Endothelial cell of umbilical vein (primary cell): Measurements from ENCODE around the gene ARHGEF40. TPM values are rescaled to one million over a fixed set of nuclear protein-coding genes. Genes with fewer than 3 reads are reported as not detected.

ENCODE experiments used
- BruUV-seq: library from RNA; stranded (reverse); fragments of 400-500 nt; replicated peaks from 2 replicates; lab custom pipeline; 2021; lab: Mats Ljungman, UMichigan
- CTCF ChIA-PET: fragments of 300-600, 350-600 bp; sonication (Branson Sonifier 250); formaldehyde crosslinking; loops from one replicate; lab custom pipeline; 2021; ENCODE audit warnings: antibody characterized with exemption, inconsistent platforms; lab: Charles Lee
- POLR2A ChIA-PET: fragments of 300-600, 350-600 bp; sonication (Branson Sonifier 250); formaldehyde crosslinking; loops from one replicate; lab custom pipeline; 2021; ENCODE audit warnings: antibody characterized with exemption, inconsistent platforms; lab: Charles Lee
- DNase-seq: peaks from one replicate; pipeline ENCODE4 v3.0.0-alpha.2; 2011; ENCODE audit warnings: low read depth, low spot score
- FAIRE-seq: peaks from 2 replicates; lab custom pipeline; 2011; peaks lifted over from hg19 to GRCh38; lab: Jason Lieb, UNC
- H2AFZ ChIP-seq: 2 replicates; pipeline ENCODE4 v1.6.0; 2012; ENCODE audit warnings: low read depth, low read length, control low read depth, inconsistent platforms
- H3K27ac ChIP-seq: 2 replicates; pipeline ENCODE4 v1.5.1; 2011; ENCODE audit warnings: low read depth, mild to moderate bottlenecking, control low read depth, low read length, moderate library complexity; ENCODE audit not compliant: insufficient read depth
- H3K27me3 ChIP-seq, 2 experiments: 2 replicates each; pipeline versions ENCODE4 v1.6.0 to v1.6.1; 2011; ENCODE audit warnings: low read length in 2 of 2, mixed read lengths in 1 of 2; ENCODE audit not compliant: control insufficient read depth in 2 of 2, insufficient read depth in 2 of 2
- H3K36me3 ChIP-seq, 2 experiments: 2 replicates in 1 of 2; 3 replicates in 1 of 2; pipeline ENCODE4 v1.5.1; 2011; ENCODE audit warnings: low read length in 2 of 2, mild to moderate bottlenecking in 1 of 2, moderate library complexity in 1 of 2; ENCODE audit not compliant: control insufficient read depth in 2 of 2, insufficient read depth in 2 of 2; ENCODE audit errors: extremely low read depth in 1 of 2
- H3K4me1 ChIP-seq: 3 replicates; pipeline ENCODE4 v1.5.1; 2011; ENCODE audit warnings: mild to moderate bottlenecking, low read length; ENCODE audit not compliant: control insufficient read depth, insufficient read depth; ENCODE audit errors: extremely low read depth
- H3K4me2 ChIP-seq: 2 replicates; pipeline ENCODE4 v1.6.1; 2011; ENCODE audit warnings: low read length, control low read depth, mixed read lengths; ENCODE audit not compliant: insufficient read depth
- H3K4me3 ChIP-seq, 3 experiments: fragments of 200-600 bp in 1 of 3; sonication (generic), shearing (Covaris generic) in 1 of 3; replicated peaks in 1 of 3; 2 replicates each; pipeline ENCODE4 v1.5.1; 2011 to 2016; ENCODE audit warnings: control low read depth in 3 of 3, low read length in 3 of 3, mild to moderate bottlenecking in 2 of 3, inconsistent platforms in 1 of 3, low read depth in 1 of 3, moderate library complexity in 1 of 3; ENCODE audit not compliant: insufficient read depth in 1 of 3
- H3K79me2 ChIP-seq: 2 replicates; pipeline ENCODE4 v1.6.0; 2012; ENCODE audit warnings: low read length, inconsistent platforms; ENCODE audit not compliant: control insufficient read depth, insufficient read depth
- H3K9ac ChIP-seq: replicated peaks from 2 replicates; pipeline ENCODE3; 2011; ENCODE audit warnings: low read length, control low read depth; ENCODE audit not compliant: insufficient read depth; ENCODE audit errors: extremely low read depth
- H3K9me1 ChIP-seq: replicated peaks from 3 replicates; pipeline ENCODE4 v1.6.0; 2011; ENCODE audit warnings: mild to moderate bottlenecking, low read length; ENCODE audit not compliant: control insufficient read depth, insufficient read depth; ENCODE audit errors: extremely low read depth
- H3K9me3 ChIP-seq: replicated peaks from 2 replicates; pipeline ENCODE4 v1.5.1; 2012; ENCODE audit warnings: low read length, inconsistent platforms; ENCODE audit not compliant: control insufficient read depth, insufficient read depth
- H4K20me1 ChIP-seq: replicated peaks from 2 replicates; pipeline ENCODE3; 2011; ENCODE audit warnings: mild to moderate bottlenecking, low read length; ENCODE audit not compliant: control insufficient read depth, insufficient read depth; ENCODE audit errors: extremely low read depth
- EZH2 ChIP-seq: IDR thresholded peaks from 2 replicates; pipeline ENCODE4 v1.6.1; 2012; ENCODE audit warnings: borderline replicate concordance, low read depth, mild to moderate bottlenecking, moderate library complexity, low read length, inconsistent platforms; ENCODE audit not compliant: severe bottlenecking
- FOS ChIP-seq: IDR thresholded peaks from 2 replicates; pipeline ENCODE4 v1.6.1; 2011; ENCODE audit warnings: mild to moderate bottlenecking, low read length, moderate library complexity, borderline replicate concordance; ENCODE audit not compliant: insufficient read depth
- GATA2 ChIP-seq: IDR thresholded peaks from 2 replicates; pipeline ENCODE4 v1.7.0; 2011; ENCODE audit warnings: low read depth, mild to moderate bottlenecking, moderate library complexity, mixed read lengths, low read length; ENCODE audit not compliant: insufficient read length, insufficient read depth
- JUN ChIP-seq: IDR thresholded peaks from 2 replicates; pipeline ENCODE4 v1.6.1; 2011; ENCODE audit warnings: borderline replicate concordance, low read depth; ENCODE audit not compliant: insufficient read length, insufficient read depth
- MYC ChIP-seq: IDR thresholded peaks from one replicate; pipeline ENCODE4 v1.6.1; 2011; ENCODE audit warnings: mild to moderate bottlenecking, low read depth, low read length
- POLR2A ChIP-seq: IDR thresholded peaks from 2 replicates; pipeline ENCODE4 v1.6.1; 2012; ENCODE audit warnings: low read depth, mild to moderate bottlenecking, control low read depth, low read length
- POLR2AphosphoS5 ChIP-seq: IDR thresholded peaks from 2 replicates; pipeline ENCODE4 v1.6.1; 2012; ENCODE audit warnings: low read depth, mild to moderate bottlenecking, control low read depth, low read length, moderate library complexity; ENCODE audit not compliant: insufficient read depth
- dilution Hi-C: fragments of 300-500 bp; cut with MboI; formaldehyde crosslinking; loops from one replicate; pipeline ENCODE4 v1.15.0; 2019; ENCODE audit warnings: low sequenced_read_pairs; ENCODE audit not compliant: extremely low pct_ligation_motif_present
- intact Hi-C: fragments of 100-400 bp; cut with micrococcal nuclease; formaldehyde crosslinking; loops from one replicate; pipeline ENCODE4 v1.10.0; 2022
- polyA plus RNA-seq, 4 experiments: library from polyadenylated mRNA; depleted of rRNA in 3 of 4; stranded (reverse) in 3 of 4; unstranded in 1 of 4; fragments of >200 nt; gene quantifications; 2 replicates each; pipeline versions ENCODE4 v1.2.1 to v1.2.3, GENCODE V29; 2011 to 2012; ENCODE audit warnings: missing spikeins in 1 of 4
- total RNA-seq: library from RNA; stranded (reverse); gene quantifications from 2 replicates; pipeline ENCODE4 v1.2.3, GENCODE V29; 2021
- TF ChIP-seq, protein P1 (sequence below): IDR thresholded peaks from 2 replicates; pipeline ENCODE4 v1.6.1; 2011; ENCODE audit not compliant: insufficient read depth, insufficient read length
- TF ChIP-seq, protein P2 (sequence below), 2 donors: IDR thresholded peaks; 1 replicate in 1 of 2; 2 replicates in 1 of 2; pipeline ENCODE4 v1.5.1; 2011; ENCODE audit warnings: low read length in 2 of 2, mild to moderate bottlenecking in 2 of 2, moderate library complexity in 2 of 2, control low read depth in 1 of 2, inconsistent platforms in 1 of 2, low read depth in 1 of 2; ENCODE audit not compliant: insufficient read depth in 1 of 2; ENCODE audit errors: extremely low read depth in 1 of 2

ARHGEF40 gene
- total and polyA plus RNA-seq, 2 donors (not counting 3 experiments of a cell fraction or from before 2014, with no cell fraction given) = 2.6 to 19.9 TPM

DNA sequence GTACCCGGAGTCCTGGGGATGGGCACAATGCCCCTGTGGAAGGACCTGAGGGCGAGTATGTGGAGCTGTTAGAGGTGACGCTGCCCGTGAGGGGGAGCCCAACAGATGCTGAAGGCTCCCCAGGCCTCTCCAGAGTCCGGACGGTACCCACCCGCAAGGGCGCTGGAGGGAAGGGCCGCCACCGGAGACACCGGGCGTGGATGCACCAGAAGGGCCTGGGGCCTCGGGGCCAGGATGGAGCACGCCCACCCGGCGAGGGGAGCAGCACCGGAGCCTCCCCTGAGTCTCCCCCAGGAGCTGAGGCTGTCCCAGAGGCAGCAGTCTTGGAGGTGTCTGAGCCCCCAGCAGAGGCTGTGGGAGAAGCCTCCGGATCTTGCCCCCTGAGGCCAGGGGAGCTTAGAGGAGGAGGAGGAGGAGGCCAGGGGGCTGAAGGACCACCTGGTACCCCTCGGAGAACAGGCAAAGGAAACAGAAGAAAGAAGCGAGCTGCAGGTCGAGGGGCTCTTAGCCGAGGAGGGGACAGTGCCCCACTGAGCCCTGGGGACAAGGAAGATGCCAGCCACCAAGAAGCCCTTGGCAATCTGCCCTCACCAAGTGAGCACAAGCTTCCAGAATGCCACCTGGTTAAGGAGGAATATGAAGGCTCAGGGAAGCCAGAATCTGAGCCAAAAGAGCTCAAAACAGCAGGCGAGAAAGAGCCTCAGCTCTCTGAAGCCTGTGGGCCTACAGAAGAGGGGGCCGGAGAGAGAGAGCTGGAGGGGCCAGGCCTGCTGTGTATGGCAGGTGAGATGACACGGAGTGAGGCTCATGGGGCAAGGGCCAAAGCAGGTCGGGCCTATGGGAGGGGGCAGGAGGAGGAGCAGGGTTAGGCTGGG lies 4.5 kb downstream of the ARHGEF40 start:
- Histone ChIP-seq H3K27me3 (peaks cover 2 to 11% of the 10 kb centered on the region in 2 experiments), H3K79me2 (no peaks in the 10 kb centered on the region), H3K4me3 (no peak overlapping the region), H4K20me1 (no peaks in the 10 kb centered on the region), H2AFZ (no peak overlapping the region), H3K9me1 (no peaks in the 10 kb centered on the region), H3K4me2 (no peak overlapping the region), H3K27ac (no peak overlapping the region), H3K9ac (no peak overlapping the region), H3K9me3 (no peaks in the 10 kb centered on the region), H3K36me3 (peaks cover 0 to 6% of the 10 kb centered on the region in 2 experiments), H3K4me1 (peaks cover 10% of the 10 kb centered on the region)
- BruUV-seq = no TSS peak
- TF ChIP-seq MYC = no peak
- TF ChIP-seq POLR2A = no peak
- DNase-seq = no peak
- dilution Hi-C loops = no loop called here
- no peak for FAIRE-seq
- POLR2A ChIA-PET = interaction anchor here (0.6 kb wide), 1 partner anchor 669 kb away, joined by 5 read pairs; no protein-coding TSS in a partner anchor
- CTCF ChIA-PET = interaction anchor here (1.0 to 1.8 kb wide), 3 partner anchors 18 to 60 kb away, joined by 4 to 7 read pairs (median 5); no protein-coding TSS in a partner anchor
- intact Hi-C loops = no loop called here

DNA sequence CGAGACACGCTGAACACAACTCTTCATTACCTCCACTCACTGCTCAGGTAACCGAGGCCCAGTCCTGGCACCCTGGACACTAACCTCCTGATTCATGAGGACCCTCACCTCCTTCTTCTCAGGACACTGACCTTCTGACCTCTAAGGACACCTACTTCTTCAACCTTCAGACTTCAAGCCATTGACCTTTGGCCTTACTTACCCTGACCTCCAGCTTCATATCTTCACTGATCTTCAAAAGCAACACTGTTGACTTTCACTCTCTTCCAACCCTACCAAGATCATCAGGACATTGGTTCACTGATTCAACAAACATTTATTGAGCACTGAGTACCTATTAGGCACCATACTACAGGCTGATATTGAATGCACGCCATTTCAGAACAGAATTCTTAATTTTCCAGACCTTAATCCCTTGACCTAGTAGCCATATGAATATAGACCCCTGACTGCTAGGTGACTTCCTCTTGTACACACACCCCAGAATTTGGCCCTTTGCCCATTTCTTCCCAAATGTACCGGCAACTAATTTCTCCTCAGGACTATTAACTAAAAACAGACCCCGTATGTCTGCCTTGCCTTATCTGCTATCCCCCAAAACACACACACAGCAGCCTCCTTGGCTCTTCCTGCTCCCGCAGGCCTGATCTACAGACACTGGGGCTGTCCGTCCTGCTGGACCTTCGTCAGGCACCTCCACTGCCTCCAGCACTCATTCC lies 5.8 kb downstream of the ARHGEF40 start:
- Histone ChIP-seq H3K9ac (no peak overlapping the region), H2AFZ (no peak overlapping the region), H4K20me1 (no peaks in the 10 kb centered on the region), H3K4me1 (peaks cover 5% of the 10 kb centered on the region), H3K79me2 (no peaks in the 10 kb centered on the region), H3K27me3 (peaks cover 0 to 3% of the 10 kb centered on the region in 2 experiments), H3K36me3 (peaks cover 0 to 6% of the 10 kb centered on the region in 2 experiments), H3K9me1 (no peaks in the 10 kb centered on the region), H3K27ac (no peak overlapping the region), H3K9me3 (no peaks in the 10 kb centered on the region), H3K4me3 (no peak overlapping the region), H3K4me2 (no peak overlapping the region)
- dilution Hi-C loops (no loop called here), intact Hi-C loops (no loop called here)
- no TSS peak for BruUV-seq
- ChIA-PET CTCF (no interaction called here), POLR2A (no interaction called here)
- TF ChIP-seq JUN (no peak), GATA2 (no peak), MYC (no peak), FOS (no peak), POLR2AphosphoS5 (no peak), POLR2A (no peak), EZH2 (no peak)
- TF ChIP-seq, protein P1, sequence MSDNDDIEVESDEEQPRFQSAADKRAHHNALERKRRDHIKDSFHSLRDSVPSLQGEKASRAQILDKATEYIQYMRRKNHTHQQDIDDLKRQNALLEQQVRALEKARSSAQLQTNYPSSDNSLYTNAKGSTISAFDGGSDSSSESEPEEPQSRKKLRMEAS = no peak
- TF ChIP-seq, protein P2, sequence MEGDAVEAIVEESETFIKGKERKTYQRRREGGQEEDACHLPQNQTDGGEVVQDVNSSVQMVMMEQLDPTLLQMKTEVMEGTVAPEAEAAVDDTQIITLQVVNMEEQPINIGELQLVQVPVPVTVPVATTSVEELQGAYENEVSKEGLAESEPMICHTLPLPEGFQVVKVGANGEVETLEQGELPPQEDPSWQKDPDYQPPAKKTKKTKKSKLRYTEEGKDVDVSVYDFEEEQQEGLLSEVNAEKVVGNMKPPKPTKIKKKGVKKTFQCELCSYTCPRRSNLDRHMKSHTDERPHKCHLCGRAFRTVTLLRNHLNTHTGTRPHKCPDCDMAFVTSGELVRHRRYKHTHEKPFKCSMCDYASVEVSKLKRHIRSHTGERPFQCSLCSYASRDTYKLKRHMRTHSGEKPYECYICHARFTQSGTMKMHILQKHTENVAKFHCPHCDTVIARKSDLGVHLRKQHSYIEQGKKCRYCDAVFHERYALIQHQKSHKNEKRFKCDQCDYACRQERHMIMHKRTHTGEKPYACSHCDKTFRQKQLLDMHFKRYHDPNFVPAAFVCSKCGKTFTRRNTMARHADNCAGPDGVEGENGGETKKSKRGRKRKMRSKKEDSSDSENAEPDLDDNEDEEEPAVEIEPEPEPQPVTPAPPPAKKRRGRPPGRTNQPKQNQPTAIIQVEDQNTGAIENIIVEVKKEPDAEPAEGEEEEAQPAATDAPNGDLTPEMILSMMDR (IDR thresholded peaks at IDR 0.05; ENCODE audit: extremely low read depth in 1 of 2, insufficient read depth in 1 of 2, low read depth in 1 of 2, low read length in 2 of 2) = no peak
- DNase-seq (no peak), FAIRE-seq (no peak)
